Measurements from ENCODE around the gene BCL11A. TPM values are rescaled to one million over a fixed set of nuclear protein-coding genes. Genes with fewer than 3 reads are reported as not detected.
A peak's percentile ranks its signal among the peaks of the same experiment; 100 is the strongest.

Gene BCL11A
- total and polyA plus RNA-seq, 12 donors, result 3.2 to 38.5 (median 22.7) TPM

GRCh38 chr2:60461421-60462108 is 91.9 kb downstream of the BCL11A start:
- Histone ChIP-seq H3K27ac (no peak overlapping the region), H3K4me3 (no peak overlapping the region), H3K9me3 (no peaks in the 10 kb centered on the region), H3K4me1 (peaks cover 0 to 15% (median 9%) of the 10 kb centered on the region in 9 donors), H3K27me3 (no peaks in the 10 kb centered on the region), H3K36me3 (peaks cover 0 to 6% (median 0%) of the 10 kb centered on the region in 9 donors)
- intact Hi-C loops (cut with DNase I), result no loop called here
- no peak for TF ChIP-seq CTCF (IDR thresholded peaks at IDR 0.05)
- WGBS, 2 donors, result 96 to 97% methylated on average over 45 to 47 of the region's 47 CpGs
- ATAC-seq, result peak in 1 of 8 donors; percentile 46
- DNase-seq, result no peak

GRCh38 chr2:60460577-60461420 is 92.7 kb downstream of the BCL11A start:
- Histone ChIP-seq H3K36me3 (peaks cover 0 to 6% (median 0%) of the 10 kb centered on the region in 9 donors), H3K9me3 (no peaks in the 10 kb centered on the region), H3K4me1 (peaks cover 0 to 15% (median 9%) of the 10 kb centered on the region in 9 donors), H3K27ac (no peak overlapping the region), H3K27me3 (no peaks in the 10 kb centered on the region), H3K4me3 (no peak overlapping the region)
- DNase-seq (no peak), ATAC-seq (peak in 1 of 8 donors; percentile 63)
- TF ChIP-seq CTCF (IDR thresholded peaks at IDR 0.05), result no peak
- 97% methylated on average over 75 to 76 of the region's 76 CpGs for WGBS, 2 donors
- intact Hi-C loops (cut with DNase I), result no loop called here

- Histone ChIP-seq H3K4me1 (peaks cover 0 to 15% (median 9%) of the 10 kb centered on the region in 9 donors), H3K27me3 (no peaks in the 10 kb centered on the region), H3K9me3 (no peaks in the 10 kb centered on the region), H3K4me3 (no peak overlapping the region), H3K27ac (no peak overlapping the region), H3K36me3 (peaks cover 0 to 6% (median 0%) of the 10 kb centered on the region in 9 donors)
- WGBS, 2 donors, result 64 to 77% methylated on average over 5 of the region's 5 CpGs
- no peak for TF ChIP-seq CTCF (IDR thresholded peaks at IDR 0.05)
- ATAC-seq (no peak), DNase-seq (no peak)
- intact Hi-C loops (cut with DNase I), result loop anchor here in 1 of 10 donors (10.0 kb wide), 1 partner anchor 585 kb away; no protein-coding TSS in a partner anchor
Observed at GRCh38 chr2:60459851-60460250, 93.6 kb downstream of the BCL11A start.

GRCh38 chr2:60456115-60456770 is 97.2 kb downstream of the BCL11A start:
- Histone ChIP-seq H3K9me3 (no peaks in the 10 kb centered on the region), H3K36me3 (peaks cover 0 to 6% (median 0%) of the 10 kb centered on the region in 9 donors), H3K27me3 (no peaks in the 10 kb centered on the region), H3K4me1 (peaks cover 0 to 9% (median 0%) of the 10 kb centered on the region in 9 donors), H3K4me3 (no peak overlapping the region), H3K27ac (no peak overlapping the region)
- no peak for TF ChIP-seq CTCF (IDR thresholded peaks at IDR 0.05)
- intact Hi-C loops (cut with DNase I), result loop anchor here in 1 of 10 donors (10.0 kb wide), 1 partner anchor 581 kb away; no protein-coding TSS in a partner anchor
- ATAC-seq (no peak), DNase-seq (no peak)
- 89% methylated on average over 6 of the region's 6 CpGs for WGBS, 2 donors

Data from heart right ventricle (tissue), 16 donors.